Measurements from ENCODE around the gene SIX5.

- no peak for TF ChIP-seq CTCF (IDR thresholded peaks at IDR 0.05; ENCODE audit: borderline replicate concordance, extremely low read depth, low read length, poor library complexity, severe bottlenecking)
- TF ChIP-seq EZH2 (IDR thresholded peaks at IDR 0.05; ENCODE audit: borderline replicate concordance, low read depth, low read length, severe bottlenecking) = no peak
Observed at GRCh38 chr19:45764945-45765701, 3.9 kb downstream of the SIX5 start.
